Right lobe of liver (tissue), 4 donors: Measurements from ENCODE around the gene DNER.

Experiments
- POLR2A ChIP-seq: fragments of 450-650 bp; IDR thresholded peaks from one replicate; pipeline ENCODE4 v1.6.1; 2017; ENCODE audit warnings: antibody characterized with exemption, mild to moderate bottlenecking
- TF ChIP-seq, protein P1 (sequence below), 4 donors: fragments of 200-600 bp in 3 of 4; fragments of 450-650 bp in 1 of 4; IDR thresholded peaks; one replicate each; pipeline versions ENCODE4 v1.5.1 to v1.8.0; 2016 to 2022; ENCODE audit warnings: antibody characterized with exemption in 4 of 4, mild to moderate bottlenecking in 2 of 4
- donor health status: DM: no; HTN: no; CAD: no.
- donor health status: DM: no; HTN: no; CAD: no.
- donor health status: DM: no; HTN: yes; CAD: no.

DNA sequence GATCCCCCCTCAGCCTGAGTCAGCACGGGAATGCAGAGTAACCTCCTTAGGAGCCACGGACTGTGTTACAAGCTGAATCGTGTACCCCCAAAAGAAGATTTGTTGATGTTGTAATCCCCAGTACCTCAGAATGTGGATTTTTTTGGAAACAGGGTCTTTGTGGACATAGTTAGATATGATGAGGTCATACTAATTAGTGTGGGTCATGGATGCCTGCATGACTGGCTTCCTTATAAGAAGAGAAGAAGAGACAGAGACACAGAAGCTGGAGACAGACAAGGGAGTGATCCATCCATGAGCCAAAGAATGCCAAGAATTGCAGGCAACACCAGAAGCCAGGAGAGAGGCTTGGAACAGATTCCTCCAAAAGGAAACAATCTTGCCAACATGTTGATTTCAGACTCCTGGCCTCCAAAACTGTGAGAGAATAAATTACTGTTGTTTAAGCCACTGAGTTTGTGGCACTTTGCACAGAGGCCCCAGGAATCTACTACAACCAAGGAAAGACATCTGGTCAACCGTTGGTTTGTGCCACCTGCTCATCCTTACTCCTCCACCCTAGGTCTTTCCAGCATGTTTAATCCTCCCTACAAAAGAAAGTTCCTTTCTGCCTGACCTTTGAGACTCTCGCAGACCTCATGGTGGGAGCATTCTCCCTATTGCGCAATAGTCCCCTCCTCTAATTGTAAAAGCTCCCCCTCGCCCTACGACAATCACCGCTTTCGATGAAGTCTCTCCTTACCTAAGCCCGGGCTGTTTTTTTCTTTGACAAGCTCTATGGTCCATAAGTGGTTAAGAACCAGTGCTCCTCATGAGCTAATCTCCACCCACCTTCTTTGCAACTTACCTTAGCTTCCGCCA is 91.6 kb downstream of the DNER start:
- TF ChIP-seq, protein P1, sequence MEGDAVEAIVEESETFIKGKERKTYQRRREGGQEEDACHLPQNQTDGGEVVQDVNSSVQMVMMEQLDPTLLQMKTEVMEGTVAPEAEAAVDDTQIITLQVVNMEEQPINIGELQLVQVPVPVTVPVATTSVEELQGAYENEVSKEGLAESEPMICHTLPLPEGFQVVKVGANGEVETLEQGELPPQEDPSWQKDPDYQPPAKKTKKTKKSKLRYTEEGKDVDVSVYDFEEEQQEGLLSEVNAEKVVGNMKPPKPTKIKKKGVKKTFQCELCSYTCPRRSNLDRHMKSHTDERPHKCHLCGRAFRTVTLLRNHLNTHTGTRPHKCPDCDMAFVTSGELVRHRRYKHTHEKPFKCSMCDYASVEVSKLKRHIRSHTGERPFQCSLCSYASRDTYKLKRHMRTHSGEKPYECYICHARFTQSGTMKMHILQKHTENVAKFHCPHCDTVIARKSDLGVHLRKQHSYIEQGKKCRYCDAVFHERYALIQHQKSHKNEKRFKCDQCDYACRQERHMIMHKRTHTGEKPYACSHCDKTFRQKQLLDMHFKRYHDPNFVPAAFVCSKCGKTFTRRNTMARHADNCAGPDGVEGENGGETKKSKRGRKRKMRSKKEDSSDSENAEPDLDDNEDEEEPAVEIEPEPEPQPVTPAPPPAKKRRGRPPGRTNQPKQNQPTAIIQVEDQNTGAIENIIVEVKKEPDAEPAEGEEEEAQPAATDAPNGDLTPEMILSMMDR (IDR thresholded peaks at IDR 0.05): no peak
- TF ChIP-seq POLR2A: no peak
